ENCODE measurements around the gene TRIM26.
A peak's percentile ranks its signal among the peaks of the same experiment; 100 is the strongest.
"Not testable (repeated sequence)": the region's sequence is repeated elsewhere in the genome, so short reads cannot be mapped to it uniquely, and the experiment has no call there.

TRIM26 gene

GRCh38 chr6:30140240-30140639 lies 73.0 kb downstream of the TRIM26 start:
- WGBS, 2 donors (ENCODE audit: extremely low coverage in 2 of 2, insufficient read length in 2 of 2, insufficient replicate concordance in 1 of 2) = no CpG with 5 or more reads among the region's 8 CpGs
- not testable (repeated sequence) for H3K14ac ChIP-seq (ENCODE audit: low read length); H2BK120ac ChIP-seq (ENCODE audit: low read depth, low read length); H3K9me3 ChIP-seq (replicated peaks in 1 of 2; ENCODE audit: control insufficient read depth in 2 of 2, insufficient read depth in 1 of 2, low read depth in 1 of 2, low read length in 2 of 2); DNase-seq (ENCODE audit: low spot score); H4K8ac ChIP-seq (ENCODE audit: low read depth, low read length); H2AFZ ChIP-seq (ENCODE audit: low read length); H3K79me1 ChIP-seq (ENCODE audit: low read depth, low read length); H2BK12ac ChIP-seq (ENCODE audit: low read length); H3K27ac ChIP-seq (replicated peaks; ENCODE audit: low read length); H3K4me2 ChIP-seq (ENCODE audit: insufficient read depth, low read length, poor library complexity, severe bottlenecking); H4K91ac ChIP-seq (ENCODE audit: low read depth, low read length, poor library complexity); H2BK5ac ChIP-seq (ENCODE audit: low read length); H2BK15ac ChIP-seq (ENCODE audit: low read length); H3K4me1 ChIP-seq (ENCODE audit: control insufficient read depth in 2 of 2, insufficient read depth in 1 of 2, low read depth in 1 of 2, low read length in 2 of 2); H2AK5ac ChIP-seq (ENCODE audit: low read depth, low read length); H3K36me3 ChIP-seq (replicated peaks in 1 of 2; ENCODE audit: control insufficient read depth in 2 of 2, insufficient read depth in 2 of 2, low read length in 2 of 2); H3K23ac ChIP-seq (ENCODE audit: low read depth, low read length, poor library complexity); H3K9ac ChIP-seq (ENCODE audit: low read depth, low read length, poor library complexity); H3K4me3 ChIP-seq (ENCODE audit: low read length in 2 of 2); H3K4ac ChIP-seq (ENCODE audit: low read length); H3K18ac ChIP-seq (ENCODE audit: low read length)
- H3K27me3 ChIP-seq (ENCODE audit: control insufficient read depth in 3 of 3, insufficient read depth in 3 of 3, low read depth in 1 of 3, low read length in 3 of 3) = peaks cover 0 to 44% (median 0%) of the 10 kb centered on the region in 3 experiments

- Histone ChIP-seq H3K4me1 (ENCODE audit: control insufficient read depth in 2 of 2, insufficient read depth in 1 of 2, low read depth in 1 of 2, low read length in 2 of 2) (no peaks in the 10 kb centered on the region), H3K4me2 (ENCODE audit: insufficient read depth, low read length, poor library complexity, severe bottlenecking) (no peak overlapping the region)
- DNase-seq (ENCODE audit: low spot score) = no peak
Measured at GRCh38 chr6:30136570-30137286, 76.5 kb downstream of the TRIM26 start.

GRCh38 chr6:30135757-30136156 lies 77.4 kb downstream of the TRIM26 start, which contains the start of gene TRIM40:
TSS of gene TRIM40 (plus strand) at chr6:30136140. CDS start at chr6:30137037, 897 bp downstream.
- Histone ChIP-seq H2BK5ac (ENCODE audit: low read length) (no peak within 1 kb of the TSS), H3K14ac (ENCODE audit: low read length) (no peak within 1 kb of the TSS), H3K4me3 (ENCODE audit: low read length in 2 of 2) (no peak within 1 kb of the TSS), H3K4me1 (ENCODE audit: control insufficient read depth in 2 of 2, insufficient read depth in 1 of 2, low read depth in 1 of 2, low read length in 2 of 2) (no peaks in the 10 kb centered on the region), H3K23ac (ENCODE audit: low read depth, low read length, poor library complexity) (no peak within 1 kb of the TSS), H3K9ac (ENCODE audit: low read depth, low read length, poor library complexity) (no peak within 1 kb of the TSS), H3K27me3 (ENCODE audit: control insufficient read depth in 3 of 3, insufficient read depth in 3 of 3, low read depth in 1 of 3, low read length in 3 of 3) (peaks cover 0 to 30% (median 4%) of the 10 kb centered on the region in 3 experiments), H2BK15ac (ENCODE audit: low read length) (no peak within 1 kb of the TSS), H2AFZ (ENCODE audit: low read length) (no peak within 1 kb of the TSS), H3K18ac (ENCODE audit: low read length) (peak within 1 kb of the TSS; percentile 44), H4K91ac (ENCODE audit: low read depth, low read length, poor library complexity) (no peak within 1 kb of the TSS), H3K9me3 (replicated peaks in 1 of 2; ENCODE audit: control insufficient read depth in 2 of 2, insufficient read depth in 1 of 2, low read depth in 1 of 2, low read length in 2 of 2) (no peaks in the 10 kb centered on the region), H2BK120ac (ENCODE audit: low read depth, low read length) (no peak within 1 kb of the TSS), H3K36me3 (replicated peaks in 1 of 2; ENCODE audit: control insufficient read depth in 2 of 2, insufficient read depth in 2 of 2, low read length in 2 of 2) (no peaks in the 10 kb centered on the region), H4K8ac (ENCODE audit: low read depth, low read length) (no peak within 1 kb of the TSS), H3K79me1 (ENCODE audit: low read depth, low read length) (no peaks in the 10 kb centered on the region), H3K4me2 (ENCODE audit: insufficient read depth, low read length, poor library complexity, severe bottlenecking) (no peak within 1 kb of the TSS), H3K27ac (replicated peaks; ENCODE audit: low read length) (no peak within 1 kb of the TSS), H2BK12ac (ENCODE audit: low read length) (no peak within 1 kb of the TSS), H3K4ac (ENCODE audit: low read length) (no peak within 1 kb of the TSS), H2AK5ac (ENCODE audit: low read depth, low read length) (peak within 1 kb of the TSS; percentile 2)
- WGBS, 2 donors (ENCODE audit: extremely low coverage in 2 of 2, insufficient read length in 2 of 2, insufficient replicate concordance in 1 of 2) = no CpG with 5 or more reads among the region's 4 CpGs
- DNase-seq (ENCODE audit: low spot score) = no peak

More at GRCh38 chr6:30136570-30137286, 76.5 kb downstream of the TRIM26 start:
- H3K27ac ChIP-seq (replicated peaks; ENCODE audit: low read length) = no peak overlapping the region
- H3K4ac ChIP-seq (ENCODE audit: low read length) = no peak overlapping the region
- H2BK120ac ChIP-seq (ENCODE audit: low read depth, low read length) = no peak overlapping the region
- H2BK12ac ChIP-seq (ENCODE audit: low read length) = no peak overlapping the region
- H3K9ac ChIP-seq (ENCODE audit: low read depth, low read length, poor library complexity) = no peak overlapping the region
- no peak overlapping the region for H3K23ac ChIP-seq (ENCODE audit: low read depth, low read length, poor library complexity)
- no CpG with 5 or more reads among the region's 11 CpGs for WGBS, 2 donors (ENCODE audit: extremely low coverage in 2 of 2, insufficient read length in 2 of 2, insufficient replicate concordance in 1 of 2)
- no peaks in the 10 kb centered on the region for H3K36me3 ChIP-seq (replicated peaks in 1 of 2; ENCODE audit: control insufficient read depth in 2 of 2, insufficient read depth in 2 of 2, low read length in 2 of 2)
- H3K27me3 ChIP-seq (ENCODE audit: control insufficient read depth in 3 of 3, insufficient read depth in 3 of 3, low read depth in 1 of 3, low read length in 3 of 3) = peaks cover 0 to 34% (median 2%) of the 10 kb centered on the region in 3 experiments
- no peaks in the 10 kb centered on the region for H3K9me3 ChIP-seq (replicated peaks in 1 of 2; ENCODE audit: control insufficient read depth in 2 of 2, insufficient read depth in 1 of 2, low read depth in 1 of 2, low read length in 2 of 2)
- H3K79me1 ChIP-seq (ENCODE audit: low read depth, low read length) = no peaks in the 10 kb centered on the region
- no peak overlapping the region for H4K8ac ChIP-seq (ENCODE audit: low read depth, low read length)
- no peak overlapping the region for H3K4me3 ChIP-seq (ENCODE audit: low read length in 2 of 2)
- peak overlapping the region; percentile 44 for H3K18ac ChIP-seq (ENCODE audit: low read length)
- H4K91ac ChIP-seq (ENCODE audit: low read depth, low read length, poor library complexity) = no peak overlapping the region
- no peak overlapping the region for H3K14ac ChIP-seq (ENCODE audit: low read length)
- no peak overlapping the region for H2BK5ac ChIP-seq (ENCODE audit: low read length)
- no peak overlapping the region for H2BK15ac ChIP-seq (ENCODE audit: low read length)
- peak overlapping the region; percentile 2 for H2AK5ac ChIP-seq (ENCODE audit: low read depth, low read length)
- no peak overlapping the region for H2AFZ ChIP-seq (ENCODE audit: low read length)

GRCh38 chr6:30135147-30135546 lies 78.1 kb downstream of the TRIM26 start:
- no peak overlapping the region for H4K91ac ChIP-seq (ENCODE audit: low read depth, low read length, poor library complexity)
- no peak overlapping the region for H3K4ac ChIP-seq (ENCODE audit: low read length)
- WGBS, 2 donors (ENCODE audit: extremely low coverage in 2 of 2, insufficient read length in 2 of 2, insufficient replicate concordance in 1 of 2) = no CpG with 5 or more reads among the region's 2 CpGs
- H2AFZ ChIP-seq (ENCODE audit: low read length) = no peak overlapping the region
- no peak for DNase-seq (ENCODE audit: low spot score)
- no peak overlapping the region for H3K18ac ChIP-seq (ENCODE audit: low read length)
- H3K27ac ChIP-seq (replicated peaks; ENCODE audit: low read length) = no peak overlapping the region
- no peak overlapping the region for H4K8ac ChIP-seq (ENCODE audit: low read depth, low read length)
- no peaks in the 10 kb centered on the region for H3K79me1 ChIP-seq (ENCODE audit: low read depth, low read length)
- no peaks in the 10 kb centered on the region for H3K36me3 ChIP-seq (replicated peaks in 1 of 2; ENCODE audit: control insufficient read depth in 2 of 2, insufficient read depth in 2 of 2, low read length in 2 of 2)
- H3K23ac ChIP-seq (ENCODE audit: low read depth, low read length, poor library complexity) = no peak overlapping the region
- no peak overlapping the region for H2BK120ac ChIP-seq (ENCODE audit: low read depth, low read length)
- H3K4me2 ChIP-seq (ENCODE audit: insufficient read depth, low read length, poor library complexity, severe bottlenecking) = no peak overlapping the region
- no peak overlapping the region for H2AK5ac ChIP-seq (ENCODE audit: low read depth, low read length)
- H3K14ac ChIP-seq (ENCODE audit: low read length) = no peak overlapping the region
- no peak overlapping the region for H3K9ac ChIP-seq (ENCODE audit: low read depth, low read length, poor library complexity)
- no peaks in the 10 kb centered on the region for H3K4me1 ChIP-seq (ENCODE audit: control insufficient read depth in 2 of 2, insufficient read depth in 1 of 2, low read depth in 1 of 2, low read length in 2 of 2)
- peaks cover 0 to 37% (median 10%) of the 10 kb centered on the region in 3 experiments for H3K27me3 ChIP-seq (ENCODE audit: control insufficient read depth in 3 of 3, insufficient read depth in 3 of 3, low read depth in 1 of 3, low read length in 3 of 3)
- H2BK12ac ChIP-seq (ENCODE audit: low read length) = no peak overlapping the region
- H2BK15ac ChIP-seq (ENCODE audit: low read length) = no peak overlapping the region
- H2BK5ac ChIP-seq (ENCODE audit: low read length) = no peak overlapping the region
- H3K9me3 ChIP-seq (replicated peaks in 1 of 2; ENCODE audit: control insufficient read depth in 2 of 2, insufficient read depth in 1 of 2, low read depth in 1 of 2, low read length in 2 of 2) = no peaks in the 10 kb centered on the region
- H3K4me3 ChIP-seq (ENCODE audit: low read length in 2 of 2) = no peak overlapping the region
